SH-SY5Y (cell line): ENCODE measurements around the gene M6PR.

Source experiments
- GATA2 ChIP-seq: IDR thresholded peaks from 2 replicates; pipeline ENCODE4 v1.6.1; 2011; ENCODE audit warnings: mild to moderate bottlenecking, low read depth, low read length
- GATA3 ChIP-seq: IDR thresholded peaks from 2 replicates; pipeline ENCODE4 v1.6.1; 2011; ENCODE audit warnings: low read depth, mild to moderate bottlenecking, low read length, moderate library complexity

- TF ChIP-seq GATA2 (no peak), GATA3 (no peak)
Measured at GRCh38 chr12:8907513-8907912, 41.9 kb downstream of the M6PR start.
